ENCODE data around the gene SOCS2. TPM values are rescaled to one million over a fixed set of nuclear protein-coding genes. Genes with fewer than 3 reads are reported as not detected.
"Not testable (repeated sequence)": the region's sequence is repeated elsewhere in the genome, so short reads cannot be mapped to it uniquely, and the experiment has no call there.

Gene SOCS2
- total RNA-seq, 4 donors from 2014 or later, result 45.5 to 213 (median 79.4) TPM

DNA sequence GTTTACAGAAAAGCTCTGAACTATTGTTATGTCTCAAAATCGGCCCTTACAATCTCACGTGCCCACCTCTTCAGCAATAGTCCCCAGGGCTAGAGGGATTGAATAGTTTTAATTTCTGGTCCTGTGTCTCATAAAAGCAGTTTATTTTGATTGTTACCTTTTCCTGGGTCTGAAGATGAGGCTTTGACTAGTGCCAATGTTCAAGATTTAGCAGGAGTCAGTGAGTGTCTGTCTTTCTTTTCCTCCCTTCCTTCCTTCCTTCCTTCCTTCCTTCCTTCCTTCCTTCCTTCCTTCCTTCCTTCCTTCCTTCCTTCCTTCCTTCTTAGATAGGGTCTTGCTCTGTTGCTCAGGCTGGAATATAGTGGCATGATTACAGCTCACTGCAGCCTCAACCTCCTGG lies 24.7 kb upstream of the SOCS2 start:
- H3K4me1 ChIP-seq, result no peaks in the 10 kb centered on the region
- TF ChIP-seq POLR2AphosphoS5 (IDR thresholded peaks at IDR 0.05), result no peak
- no peak for TF ChIP-seq POLR2A (IDR thresholded peaks at IDR 0.05)
- no peak for TF ChIP-seq CTCF (IDR thresholded peaks at IDR 0.05)
- TF ChIP-seq EP300 (IDR thresholded peaks at IDR 0.05; ENCODE audit: low read depth), result no peak
- intact Hi-C loops (cut with DNase I; ENCODE audit: low total_unique reads), result loop anchor here (2.0 kb wide), 1 partner anchor 17 kb away; no protein-coding TSS in a partner anchor
- in situ Hi-C loops (cut with MboI; ENCODE audit: low pct_ligation_motif_present in 1 of 4, low pct_unique_long_range_greater_than_20kb in 1 of 4, low sequenced_read_pairs in 3 of 4), result loop anchor here in 1 of 4 donors (25.0 kb wide), 1 partner anchor 440 kb away; no protein-coding TSS in a partner anchor
- no peaks in the 10 kb centered on the region for H3K36me3 ChIP-seq
- no peak overlapping the region for H3K27ac ChIP-seq
- no peaks in the 10 kb centered on the region for H3K27me3 ChIP-seq
- no peak for DNase-seq
- WGBS, 2 donors (ENCODE audit: low coverage in 1 of 2), result 86 to 100% methylated on average over 2 of the region's 2 CpGs
- H3K9me3 ChIP-seq, result no peaks in the 10 kb centered on the region
- no peak overlapping the region for H3K4me3 ChIP-seq

DNA sequence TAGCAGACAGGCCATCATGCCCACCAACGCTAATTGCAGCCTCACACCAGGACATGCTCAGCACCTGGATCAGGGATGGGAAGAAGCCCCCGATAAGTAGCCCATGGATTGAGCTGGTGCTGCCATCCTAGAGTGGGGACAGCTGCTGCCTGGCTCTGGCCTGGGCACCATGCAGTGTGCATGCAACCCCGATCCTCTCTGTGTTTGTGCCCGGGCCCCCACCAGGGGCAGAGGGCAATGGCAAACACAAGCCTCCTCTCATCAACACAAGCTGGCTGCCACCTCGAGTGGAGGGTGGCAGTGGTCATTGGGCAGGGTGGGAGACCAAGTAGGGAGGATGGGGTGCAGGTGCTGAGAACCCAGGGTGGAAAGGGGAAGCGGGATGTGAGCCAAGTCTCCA lies 23.3 kb upstream of the SOCS2 start:
- no peak overlapping the region for H3K4me3 ChIP-seq
- in situ Hi-C loops (cut with MboI; ENCODE audit: low pct_ligation_motif_present in 1 of 4, low pct_unique_long_range_greater_than_20kb in 1 of 4, low sequenced_read_pairs in 3 of 4) (loop anchor here in 1 of 4 donors (25.0 kb wide), 1 partner anchor 438 kb away; no protein-coding TSS in a partner anchor), intact Hi-C loops (cut with DNase I; ENCODE audit: low total_unique reads) (loop anchor here (2.0 kb wide), 1 partner anchor 18 kb away; no protein-coding TSS in a partner anchor)
- WGBS, 2 donors (ENCODE audit: low coverage in 1 of 2), result 75% methylated on average over 6 of the region's 6 CpGs; no CpG with 5 or more reads in 1 of the 2 donors
- no peaks in the 10 kb centered on the region for H3K9me3 ChIP-seq
- no peaks in the 10 kb centered on the region for H3K4me1 ChIP-seq
- no peaks in the 10 kb centered on the region for H3K27me3 ChIP-seq
- no peak for TF ChIP-seq EP300 (IDR thresholded peaks at IDR 0.05; ENCODE audit: low read depth)
- no peak for TF ChIP-seq POLR2AphosphoS5 (IDR thresholded peaks at IDR 0.05)
- no peak for TF ChIP-seq POLR2A (IDR thresholded peaks at IDR 0.05)
- TF ChIP-seq CTCF (IDR thresholded peaks at IDR 0.05), result no peak
- no peaks in the 10 kb centered on the region for H3K36me3 ChIP-seq
- no peak for DNase-seq
- H3K27ac ChIP-seq, result no peak overlapping the region

- Histone ChIP-seq H3K27ac (no peak overlapping the region), H3K9me3 (no peaks in the 10 kb centered on the region), H3K27me3 (no peaks in the 10 kb centered on the region), H3K36me3 (no peaks in the 10 kb centered on the region), H3K4me1 (no peaks in the 10 kb centered on the region), H3K4me3 (no peak overlapping the region)
- intact Hi-C loops (cut with DNase I; ENCODE audit: low total_unique reads) (no loop called here), in situ Hi-C loops (cut with MboI; ENCODE audit: low pct_ligation_motif_present in 1 of 4, low pct_unique_long_range_greater_than_20kb in 1 of 4, low sequenced_read_pairs in 3 of 4) (loop anchor here in 2 of 4 donors (25.0 kb wide), 2 partner anchors 186 to 436 kb away; no protein-coding TSS in a partner anchor)
- 77 to 91% methylated on average over 5 to 11 of the region's 11 CpGs for WGBS, 2 donors (ENCODE audit: low coverage in 1 of 2)
- DNase-seq, result no peak
- TF ChIP-seq EP300 (IDR thresholded peaks at IDR 0.05; ENCODE audit: low read depth) (no peak), POLR2A (IDR thresholded peaks at IDR 0.05) (no peak), POLR2AphosphoS5 (IDR thresholded peaks at IDR 0.05) (no peak), CTCF (IDR thresholded peaks at IDR 0.05) (no peak)
Measured at GRCh38 chr12:93550748-93551611, 21.5 kb upstream of the SOCS2 start.

DNA sequence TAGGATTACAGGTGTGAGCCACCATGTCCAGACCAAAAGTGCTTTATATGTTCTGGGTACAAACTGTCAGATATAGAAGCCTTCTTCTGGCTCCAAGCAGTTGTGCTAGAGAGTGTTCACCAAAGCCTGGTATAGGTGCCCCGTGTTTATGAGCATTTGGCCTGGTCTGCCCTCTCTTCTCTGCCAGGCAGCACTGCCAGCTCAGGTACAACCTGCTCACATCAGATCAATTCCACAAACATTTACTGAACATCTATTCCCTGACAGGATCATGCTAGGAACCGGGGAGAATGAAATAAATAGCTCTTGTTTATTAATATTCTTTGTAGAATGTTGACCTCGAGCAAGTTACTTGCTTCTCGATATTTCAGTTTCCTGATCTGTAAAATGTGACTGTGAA lies 20.0 kb upstream of the SOCS2 start:
- H3K27me3 ChIP-seq, result no peaks in the 10 kb centered on the region
- no peak for TF ChIP-seq CTCF (IDR thresholded peaks at IDR 0.05)
- TF ChIP-seq POLR2AphosphoS5 (IDR thresholded peaks at IDR 0.05), result no peak
- TF ChIP-seq EP300 (IDR thresholded peaks at IDR 0.05; ENCODE audit: low read depth), result no peak
- H3K27ac ChIP-seq, result no peak overlapping the region
- no peaks in the 10 kb centered on the region for H3K9me3 ChIP-seq
- H3K4me1 ChIP-seq, result no peaks in the 10 kb centered on the region
- no peaks in the 10 kb centered on the region for H3K36me3 ChIP-seq
- no peak for DNase-seq
- no peak overlapping the region for H3K4me3 ChIP-seq
- in situ Hi-C loops (cut with MboI; ENCODE audit: low pct_ligation_motif_present in 1 of 4, low pct_unique_long_range_greater_than_20kb in 1 of 4, low sequenced_read_pairs in 3 of 4) (loop anchor here in 2 of 4 donors (25.0 kb wide), 2 partner anchors 185 to 435 kb away; no protein-coding TSS in a partner anchor), intact Hi-C loops (cut with DNase I; ENCODE audit: low total_unique reads) (no loop called here)
- WGBS, 2 donors (ENCODE audit: low coverage in 1 of 2), result 74 to 75% methylated on average over 3 to 4 of the region's 4 CpGs

DNA sequence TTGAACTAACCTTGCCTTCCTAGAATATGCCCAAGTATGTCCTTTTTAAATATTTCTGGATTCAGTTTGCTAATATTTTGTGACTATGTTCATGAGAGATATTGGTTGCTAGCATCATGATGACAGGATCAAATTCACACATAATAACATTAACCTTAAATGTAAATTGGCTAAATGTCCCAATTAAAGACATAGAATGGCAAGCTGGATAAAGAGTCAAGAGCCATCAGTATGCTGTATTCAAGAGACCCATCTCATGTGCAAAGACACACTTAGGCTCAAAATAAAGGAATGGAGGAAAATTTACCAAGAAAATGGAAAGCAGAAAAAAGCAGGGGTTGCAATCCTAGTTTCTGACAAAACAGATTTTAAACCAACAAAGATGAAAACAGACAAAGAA lies 14.6 kb upstream of the SOCS2 start:
- H3K27ac ChIP-seq; intact Hi-C loops (cut with DNase I; ENCODE audit: low total_unique reads); H3K4me3 ChIP-seq; DNase-seq; H3K27me3 ChIP-seq; H3K4me1 ChIP-seq; H3K36me3 ChIP-seq: not testable (repeated sequence)
- peaks cover 14 to 18% of the 10 kb centered on the region in 2 donors for H3K9me3 ChIP-seq
- in situ Hi-C loops (cut with MboI; ENCODE audit: low pct_ligation_motif_present in 1 of 4, low pct_unique_long_range_greater_than_20kb in 1 of 4, low sequenced_read_pairs in 3 of 4), result loop anchor here in 2 of 4 donors (25.0 kb wide), 2 partner anchors 179 to 429 kb away; no protein-coding TSS in a partner anchor

DNA sequence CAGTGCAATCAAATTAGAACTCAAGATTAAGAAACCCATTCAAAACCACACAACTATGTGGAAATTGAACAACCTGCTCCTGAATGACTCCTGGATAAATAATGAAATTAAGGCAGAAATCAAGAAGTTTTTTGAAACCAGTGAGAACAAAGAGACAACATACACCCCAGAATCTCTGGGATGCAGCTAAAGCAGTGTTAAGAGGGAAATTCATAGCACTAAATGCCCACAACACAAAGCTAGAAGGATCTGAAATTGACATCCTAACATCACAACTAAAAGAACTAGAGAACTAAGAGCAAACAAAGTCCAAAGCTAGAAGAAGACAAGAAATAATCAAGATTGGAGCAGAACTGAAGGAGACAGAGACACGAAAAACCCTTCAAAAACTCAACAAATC lies 13.8 kb upstream of the SOCS2 start:
- DNase-seq; H3K27ac ChIP-seq; H3K27me3 ChIP-seq; H3K4me1 ChIP-seq; H3K4me3 ChIP-seq; intact Hi-C loops (cut with DNase I; ENCODE audit: low total_unique reads); H3K36me3 ChIP-seq: not testable (repeated sequence)
- 75 to 83% methylated on average over 1 of the region's 1 CpG for WGBS, 2 donors (ENCODE audit: low coverage in 1 of 2)
- in situ Hi-C loops (cut with MboI; ENCODE audit: low pct_ligation_motif_present in 1 of 4, low pct_unique_long_range_greater_than_20kb in 1 of 4, low sequenced_read_pairs in 3 of 4), result loop anchor here in 2 of 4 donors (25.0 kb wide), 2 partner anchors 179 to 429 kb away; no protein-coding TSS in a partner anchor
- H3K9me3 ChIP-seq, result peaks cover 14 to 18% of the 10 kb centered on the region in 2 donors
